HG02759 (cell line): ENCODE data around the gene RASSF3.
"Not testable (repeated sequence)": the region's sequence is repeated elsewhere in the genome, so short reads cannot be mapped to it uniquely, and the experiment has no call there.

Experiments used
- ATAC-seq: cut with Tn5 transposase; IDR thresholded peaks from one replicate; pipeline ENCODE4 v1.9.1; 2021; ENCODE audit warnings: mild to moderate bottlenecking, moderate library complexity; ENCODE audit not compliant: unreplicated experiment

RASSF3 gene

GRCh38 chr12:64631197-64631596 lies 20.9 kb downstream of the RASSF3 start:
- peak; percentile 51 for ATAC-seq

GRCh38 chr12:64633011-64633939 lies 23.0 kb downstream of the RASSF3 start:
- ATAC-seq, result no peak

GRCh38 chr12:64633940-64634337 lies 23.6 kb downstream of the RASSF3 start:
- ATAC-seq, result peak; percentile 64

- no peak for ATAC-seq
These were observed 24.3 kb downstream of the RASSF3 start for GRCh38 chr12:64634508-64635092.

GRCh38 chr12:64635356-64635998 lies 25.2 kb downstream of the RASSF3 start:
- peak; percentile 29 for ATAC-seq

- no peak for ATAC-seq
These were observed 26.6 kb downstream of the RASSF3 start for GRCh38 chr12:64636856-64637255.

GRCh38 chr12:64639466-64639865 lies 29.2 kb downstream of the RASSF3 start:
- ATAC-seq, result no peak

GRCh38 chr12:64646318-64646717 lies 36.0 kb downstream of the RASSF3 start:
- no peak for ATAC-seq

- no peak for ATAC-seq
These were observed 39.2 kb downstream of the RASSF3 start for GRCh38 chr12:64649487-64649886.

GRCh38 chr12:64650762-64651161 lies 40.5 kb downstream of the RASSF3 start:
- no peak for ATAC-seq

- ATAC-seq, result no peak
These were observed 42.1 kb downstream of the RASSF3 start for GRCh38 chr12:64652346-64652745.

GRCh38 chr12:64653123-64653522 lies 42.8 kb downstream of the RASSF3 start:
- no peak for ATAC-seq

- not testable (repeated sequence) for ATAC-seq
These were observed 43.6 kb downstream of the RASSF3 start for GRCh38 chr12:64653907-64654306.

- ATAC-seq, result no peak
These were observed 44.8 kb downstream of the RASSF3 start for GRCh38 chr12:64655141-64655540.

- no peak for ATAC-seq
These were observed 46.1 kb downstream of the RASSF3 start for GRCh38 chr12:64656429-64656828.

GRCh38 chr12:64658892-64659481 lies 48.7 kb downstream of the RASSF3 start:
- no peak for ATAC-seq

GRCh38 chr12:64660237-64661018 lies 50.1 kb downstream of the RASSF3 start:
- ATAC-seq, result peak; percentile 61

GRCh38 chr12:64663015-64663414 lies 52.7 kb downstream of the RASSF3 start:
- no peak for ATAC-seq

- peak; percentile 37 for ATAC-seq
These were observed 55.2 kb downstream of the RASSF3 start for GRCh38 chr12:64665514-64665913.

GRCh38 chr12:64666054-64666914 lies 56.0 kb downstream of the RASSF3 start:
- peak; percentile 47 for ATAC-seq
